GM19324 (cell line): ENCODE results near the gene PCDHA1.

Source experiments
- ATAC-seq: cut with Tn5 transposase; IDR thresholded peaks from one replicate; pipeline ENCODE4 v1.9.1; 2021; ENCODE audit warnings: mild to moderate bottlenecking, moderate library complexity; ENCODE audit not compliant: unreplicated experiment, low FRiP score

Gene PCDHA1

DNA sequence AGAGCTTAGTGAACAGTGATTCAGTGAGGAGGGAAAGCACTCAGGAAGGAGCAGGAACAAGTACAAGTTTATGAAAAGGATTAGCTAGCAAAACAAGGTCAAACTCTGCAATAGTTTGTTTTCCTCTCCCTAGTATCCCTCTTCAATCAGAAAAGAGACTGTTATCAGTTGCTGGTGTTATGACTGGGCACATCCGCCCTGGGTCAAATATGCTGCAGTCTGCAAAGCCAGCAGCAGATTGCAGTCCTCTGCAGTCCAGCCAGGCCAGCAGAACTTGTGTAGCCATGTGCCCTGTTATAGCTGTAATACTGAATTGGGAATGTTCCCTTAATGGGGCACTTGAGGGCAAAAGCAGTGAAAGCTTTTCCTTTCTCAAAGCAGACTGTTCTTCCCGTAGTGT is 192.3 kb downstream of the PCDHA1 start:
- no peak for ATAC-seq

GRCh38 chr5:140978983-140979382 is 193.0 kb downstream of the PCDHA1 start:
- no peak for ATAC-seq

DNA sequence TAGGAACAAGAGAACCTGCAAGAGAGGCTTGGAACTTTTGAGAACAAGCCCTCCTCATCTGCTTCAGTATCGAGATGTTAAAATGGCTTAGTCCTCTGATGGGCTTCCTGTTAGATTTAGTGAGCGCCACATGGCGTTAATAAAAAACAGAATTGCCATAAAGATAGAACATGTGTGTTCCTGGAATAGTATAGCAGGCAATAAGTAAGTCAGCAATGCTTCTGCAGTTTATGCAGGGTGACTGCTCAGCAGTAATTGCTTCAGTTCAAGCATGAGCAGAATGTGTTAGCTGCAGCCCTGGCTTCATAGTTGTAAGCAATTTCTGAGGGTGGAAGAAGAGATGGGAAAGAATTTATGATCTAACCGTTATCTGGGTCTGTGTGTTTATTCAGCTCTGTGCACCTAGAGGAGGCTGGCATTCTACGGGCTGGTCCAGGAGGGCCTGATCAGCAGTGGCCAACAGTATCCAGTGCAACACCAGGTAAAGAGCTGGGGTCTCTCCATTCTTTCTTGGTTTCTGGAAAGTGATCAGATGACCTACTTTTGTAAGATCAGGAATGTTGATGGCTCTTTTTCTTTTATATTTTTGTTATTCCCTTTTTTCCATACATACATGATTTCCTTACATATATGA is 196.3 kb downstream of the PCDHA1 start:
- no peak for ATAC-seq

- no peak for ATAC-seq
Observed at GRCh38 chr5:140986117-140986521, 200.2 kb downstream of the PCDHA1 start.

- no peak for ATAC-seq
Observed at GRCh38 chr5:140988100-140988499, 202.2 kb downstream of the PCDHA1 start.

DNA sequence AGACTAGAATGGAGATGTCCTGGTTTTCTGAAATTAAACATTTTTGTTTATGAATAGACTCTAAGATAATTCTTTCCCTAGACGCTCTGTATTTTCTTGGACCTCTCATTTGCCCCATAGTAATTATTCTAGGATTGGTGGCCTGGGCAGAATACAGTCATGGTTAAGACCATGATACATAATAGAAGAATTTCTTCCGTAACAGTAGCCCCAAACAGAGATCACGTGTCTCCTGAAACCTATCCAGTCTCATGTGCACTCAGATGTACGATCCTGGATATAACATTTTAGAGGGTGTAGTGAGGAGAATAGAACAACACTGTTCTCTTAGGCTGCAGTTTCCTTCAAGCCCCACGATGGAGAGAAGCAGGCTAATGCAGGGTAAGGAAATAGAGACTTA is 202.7 kb downstream of the PCDHA1 start:
- ATAC-seq, result no peak

DNA sequence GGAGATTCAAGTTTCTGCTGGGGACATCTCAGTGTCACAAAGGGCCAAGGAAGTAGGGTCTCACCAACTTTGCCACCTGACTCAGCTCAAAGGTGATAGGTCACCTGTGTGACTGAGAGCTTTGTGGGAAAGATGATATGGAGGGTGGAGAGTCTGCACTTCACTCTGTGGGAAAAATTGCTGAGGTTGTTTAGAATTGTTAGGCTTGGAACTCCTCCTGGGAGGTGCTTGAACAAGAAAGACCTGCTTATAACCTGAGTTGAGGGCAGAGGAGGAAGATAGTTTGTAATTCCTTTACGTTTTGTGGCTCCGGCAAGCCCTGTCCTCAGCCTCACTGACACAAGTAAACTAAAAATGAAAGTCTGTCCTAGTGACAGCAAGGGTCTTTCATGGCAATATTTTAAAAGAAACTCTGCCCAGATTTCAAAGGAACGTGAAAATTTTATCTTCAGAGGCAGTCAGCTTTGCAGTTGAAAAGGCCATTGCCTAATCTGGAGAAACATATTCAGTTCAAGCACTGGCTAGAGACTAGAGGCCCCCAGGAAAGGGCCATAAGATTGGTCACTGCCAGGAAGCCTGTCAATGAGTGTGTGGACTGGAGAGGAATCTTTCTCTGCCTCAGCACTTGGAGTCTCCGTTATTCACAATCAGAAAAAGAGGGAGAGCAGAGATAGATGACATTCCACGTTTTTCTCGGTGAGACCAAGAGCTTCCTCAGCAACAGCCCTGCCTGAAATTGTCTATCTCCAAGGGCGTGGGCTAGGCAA is 203.5 kb downstream of the PCDHA1 start:
- ATAC-seq, result no peak

GRCh38 chr5:140992828-140993227 is 206.9 kb downstream of the PCDHA1 start:
- ATAC-seq, result no peak

DNA sequence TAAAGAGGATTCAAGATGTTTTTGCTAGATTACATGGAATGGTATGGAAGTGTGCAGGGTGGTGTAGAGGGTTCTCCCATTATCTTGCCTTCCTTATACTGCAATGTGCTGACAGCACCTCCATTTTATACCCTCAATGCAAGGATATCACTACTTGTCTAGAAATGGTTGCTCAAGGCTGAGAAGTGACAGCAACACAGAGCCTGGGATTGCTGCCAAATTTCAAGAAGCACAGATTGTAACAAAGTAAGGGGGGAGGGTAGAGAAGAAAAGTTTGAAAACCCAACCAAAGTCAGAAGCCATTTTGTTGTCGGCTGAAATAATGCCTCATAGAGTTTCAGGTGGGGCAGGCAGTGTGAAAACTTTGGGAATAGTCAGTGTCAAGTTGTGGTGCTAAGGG is 210.1 kb downstream of the PCDHA1 start:
- ATAC-seq, result no peak

- no peak for ATAC-seq
Observed at GRCh38 chr5:140998921-140999410, 213.0 kb downstream of the PCDHA1 start.

DNA sequence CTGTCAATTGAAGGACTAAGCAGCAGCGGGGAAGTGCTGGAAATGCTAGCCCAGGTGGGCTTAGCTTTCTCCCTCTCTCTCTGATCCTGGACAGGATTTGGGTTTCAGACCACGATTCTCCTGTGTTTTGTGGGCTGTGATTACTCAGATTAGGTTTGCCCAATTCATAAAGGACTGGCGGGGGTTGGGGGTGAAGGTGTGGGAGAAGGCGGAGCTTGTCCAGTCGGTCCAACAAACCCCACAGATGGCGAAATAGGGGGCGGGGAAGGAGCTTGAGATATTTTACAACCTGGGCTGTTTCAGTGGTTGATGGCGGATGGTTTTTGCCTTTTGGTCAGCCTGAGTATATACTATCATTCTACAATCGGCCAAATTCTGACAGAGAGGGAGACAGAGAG is 215.5 kb downstream of the PCDHA1 start:
- no peak for ATAC-seq

GRCh38 chr5:141001844-141002604 is 216.1 kb downstream of the PCDHA1 start:
- no peak for ATAC-seq

- no peak for ATAC-seq
Observed at GRCh38 chr5:141002605-141002965, 216.6 kb downstream of the PCDHA1 start.

GRCh38 chr5:141003031-141003430 is 217.1 kb downstream of the PCDHA1 start:
- no peak for ATAC-seq

GRCh38 chr5:141003791-141004611 is 218.1 kb downstream of the PCDHA1 start:
- no peak for ATAC-seq

DNA sequence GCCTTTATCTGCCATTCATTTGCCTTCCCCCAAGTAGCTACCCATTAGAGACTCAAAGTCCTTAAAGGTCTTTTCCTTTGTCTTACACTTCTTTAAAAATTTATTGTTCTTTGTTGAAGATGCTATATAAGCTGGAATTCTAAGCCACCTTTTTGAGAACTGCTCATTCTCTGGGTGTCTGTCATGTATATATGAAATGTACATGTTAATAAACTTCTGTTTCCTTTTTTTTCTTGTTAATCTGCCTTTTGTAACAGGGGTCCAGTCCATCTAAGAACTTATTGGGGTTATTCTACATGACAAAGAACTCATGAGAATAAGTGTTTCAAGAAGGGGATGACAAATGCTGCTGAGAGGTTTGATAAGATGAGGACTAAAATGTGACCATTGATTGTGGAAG is 221.9 kb downstream of the PCDHA1 start:
- ATAC-seq, result no peak

- ATAC-seq, result no peak
Observed at GRCh38 chr5:141010047-141010793, 224.3 kb downstream of the PCDHA1 start.

DNA sequence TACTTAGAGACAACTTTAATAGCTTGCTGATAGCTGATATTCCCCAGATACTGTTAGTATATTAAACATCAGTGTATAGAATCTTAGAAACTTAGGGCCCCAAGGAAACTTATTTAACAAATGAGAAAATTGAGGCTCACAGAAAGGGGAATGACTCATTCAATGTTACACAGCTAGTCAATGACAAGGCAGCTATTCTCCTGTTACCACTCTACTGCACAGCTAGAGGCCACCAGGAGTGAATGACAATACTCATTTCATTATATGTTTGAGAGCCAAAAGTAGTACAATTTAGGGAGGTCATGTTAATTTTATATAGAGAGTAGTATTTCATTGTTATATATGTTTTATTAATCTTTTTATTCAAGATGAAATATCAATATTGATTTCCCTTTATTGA is 232.0 kb downstream of the PCDHA1 start:
- no peak for ATAC-seq

DNA sequence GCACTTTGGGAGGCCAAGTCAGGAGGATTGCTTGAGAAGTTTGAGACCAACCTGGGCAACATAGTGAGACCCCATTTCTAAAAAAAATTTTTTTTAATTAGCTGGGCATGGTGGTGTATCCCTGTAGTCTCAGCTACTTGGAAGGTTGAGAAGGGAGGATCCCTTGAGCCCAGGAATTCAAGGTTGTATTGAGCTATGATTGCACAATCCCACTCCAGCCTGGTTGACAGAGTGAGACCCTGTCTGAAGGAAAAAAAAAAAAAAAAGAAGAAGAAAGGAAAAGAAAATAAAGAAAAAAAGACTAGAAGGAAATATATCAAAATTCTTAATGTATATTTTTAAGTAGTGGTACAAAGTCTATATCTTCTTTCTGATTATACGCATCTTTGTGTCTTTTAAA is 236.4 kb downstream of the PCDHA1 start:
- no peak for ATAC-seq

- ATAC-seq, result no peak
Observed at GRCh38 chr5:141031006-141031405, 245.1 kb downstream of the PCDHA1 start.
